Right ventricle myocardium superior (tissue), 1 donor: ENCODE results near the gene IL1RL2. TPM values are rescaled to one million over a fixed set of nuclear protein-coding genes. Genes with fewer than 3 reads are reported as not detected.

Experiments
- ATAC-seq: fragments of 200-7000 bp; cut with Tn5 transposase; one replicate; pipeline ENCODE4 v1.9.1; 2020; ENCODE audit warnings: mild to moderate bottlenecking; ENCODE audit not compliant: poor library complexity
- DNase-seq: peaks from one replicate; pipeline ENCODE4 v3.0.0-alpha.2; 2020
- intact Hi-C: fragments of 100-400 bp; cut with DNase I; formaldehyde crosslinking; loops from one replicate; pipeline ENCODE4 v1.11.2; 2022
- total RNA-seq: library from RNA; stranded (reverse); fragmentation: NEBNext Ultra II Directional; extraction: Animal tissue kit (Norgen Biotek cat#: 25700); gene quantifications from one replicate; pipeline ENCODE4 v1.2.1, GENCODE V29; 2021
- donor health status: DM: no; HTN: yes; CAD: no; lungs with severe emphysema.

The IL1RL2 gene
- total RNA-seq, 1 donor from 2014 or later, result not detected

DNA sequence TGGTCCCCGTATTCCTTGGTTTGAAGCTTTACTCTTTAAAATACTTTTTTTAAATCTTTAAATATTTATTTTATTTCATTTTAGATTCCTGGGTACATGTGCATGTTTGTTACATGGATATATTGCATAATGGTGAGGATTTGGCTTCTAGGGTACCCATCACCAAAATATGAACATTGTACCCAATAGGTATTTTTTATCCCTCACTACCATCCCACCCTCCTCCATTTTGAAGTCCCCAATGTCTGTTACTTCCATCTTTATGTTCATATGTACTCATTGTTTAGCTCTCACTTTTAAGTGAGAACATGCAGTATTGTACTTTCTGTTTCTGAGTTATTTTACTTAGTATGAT is 65.0 kb downstream of the IL1RL2 start:
- ATAC-seq (no peak), DNase-seq (no peak)
- intact Hi-C loops, result loop anchor here (5.0 kb wide), 1 partner anchor 105 kb away; the partner anchor contains the start of gene IL18R1

DNA sequence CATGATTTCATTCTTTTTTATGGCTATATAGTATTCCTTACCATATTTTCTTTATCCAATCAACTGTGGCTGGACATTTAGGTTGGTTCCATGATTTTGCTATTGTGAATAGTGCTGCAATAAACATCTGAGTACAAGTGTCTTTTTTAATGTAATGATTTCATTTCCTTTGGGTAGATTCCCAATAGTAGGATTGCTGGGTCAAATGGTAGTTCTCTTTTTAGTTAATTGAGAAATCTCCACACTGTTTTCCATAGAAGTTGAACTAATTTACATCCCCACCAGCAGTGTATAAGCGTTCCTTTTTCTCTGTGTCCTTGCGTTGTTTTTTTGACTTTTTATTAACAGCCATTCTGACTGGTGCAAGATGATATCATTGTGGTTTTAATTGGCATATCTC is 65.4 kb downstream of the IL1RL2 start:
- intact Hi-C loops, result loop anchor here (5.0 kb wide), 1 partner anchor 105 kb away; the partner anchor contains the start of gene IL18R1
- no peak for DNase-seq
- no peak for ATAC-seq

DNA sequence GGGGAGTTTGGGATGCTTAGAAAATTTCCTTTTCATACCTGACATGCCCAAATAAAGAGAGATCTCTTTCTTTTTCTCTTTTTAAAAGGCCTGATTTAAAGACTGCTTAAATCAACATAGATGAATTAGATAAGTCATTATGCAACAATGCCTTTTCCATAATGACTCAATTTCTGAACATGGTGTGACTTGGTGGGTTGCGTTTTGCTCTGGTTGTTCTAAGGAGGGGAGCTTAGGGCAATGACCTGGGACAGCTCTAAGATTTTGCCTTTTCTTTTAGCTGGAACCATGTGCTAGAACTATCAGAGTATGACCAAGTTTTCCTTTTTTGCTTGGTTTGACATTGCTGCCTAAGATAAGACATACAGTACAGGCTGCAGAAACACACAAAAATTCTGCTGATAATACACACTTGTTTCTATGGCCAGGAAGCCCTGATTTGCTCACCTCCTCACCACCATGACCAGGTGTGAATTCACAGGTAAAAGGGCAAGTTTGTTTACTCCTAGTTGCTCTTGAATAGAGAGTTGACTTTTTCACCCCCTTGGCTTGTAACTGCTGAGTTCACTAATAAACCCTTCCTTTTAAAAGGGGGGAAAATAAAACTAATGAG is 66.4 kb downstream of the IL1RL2 start:
- intact Hi-C loops, result loop anchor here (5.0 kb wide), 1 partner anchor 104 kb away; the partner anchor contains the start of gene IL18R1
- DNase-seq (no peak), ATAC-seq (no peak)

GRCh38 chr2:102253753-102254150 is 66.9 kb downstream of the IL1RL2 start:
- intact Hi-C loops, result loop anchor here (5.0 kb wide), 1 partner anchor 104 kb away; the partner anchor contains the start of gene IL18R1
- no peak for ATAC-seq
- DNase-seq, result no peak

DNA sequence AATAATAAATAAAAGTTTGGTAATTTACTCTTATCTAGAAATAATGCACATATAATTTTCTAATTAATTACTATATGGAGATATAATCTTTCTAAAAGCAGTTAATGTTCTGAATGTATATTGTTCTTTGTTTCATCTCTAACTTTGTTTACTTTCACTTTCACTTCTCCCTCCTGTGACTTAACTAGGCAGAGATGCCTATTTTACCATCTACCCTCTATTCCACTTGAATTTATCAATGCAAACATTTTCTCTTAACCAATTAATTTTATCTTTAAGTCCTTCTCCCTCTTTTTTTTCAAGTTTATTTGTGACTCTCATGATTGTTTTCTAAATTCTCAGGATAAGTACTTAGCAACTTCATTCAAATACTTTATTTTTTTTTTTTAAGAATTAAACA is 69.5 kb downstream of the IL1RL2 start:
- DNase-seq (no peak), ATAC-seq (no peak)
- intact Hi-C loops, result no loop called here

DNA sequence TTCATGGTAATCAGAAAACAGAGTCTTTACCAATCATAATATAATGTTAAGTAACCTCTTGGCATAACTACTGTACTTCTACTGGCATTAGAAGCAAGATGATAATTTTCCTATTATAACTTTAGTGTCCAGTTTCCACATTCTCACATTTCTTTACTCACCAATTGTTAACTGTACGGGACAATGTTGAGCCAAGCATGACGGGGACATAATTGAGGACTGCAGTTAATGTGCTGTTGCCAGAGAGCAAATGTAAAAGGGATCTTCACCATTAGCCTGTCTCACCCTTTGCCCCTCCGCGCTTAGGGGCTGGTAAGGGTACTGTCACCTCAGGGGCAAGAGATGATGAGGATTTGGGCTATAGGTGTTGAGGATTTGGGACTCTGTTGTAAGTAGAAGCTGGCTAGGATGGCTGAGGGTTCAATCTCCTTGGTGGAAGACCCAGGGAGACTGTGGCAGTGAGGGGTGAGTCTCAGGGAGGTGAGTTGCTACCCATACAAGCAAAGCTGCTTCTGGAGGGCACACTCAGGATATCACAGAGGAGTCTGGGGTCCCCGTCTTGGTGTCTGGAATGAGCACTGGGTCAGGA is 70.1 kb downstream of the IL1RL2 start:
- intact Hi-C loops, result no loop called here
- no peak for ATAC-seq
- no peak for DNase-seq

DNA sequence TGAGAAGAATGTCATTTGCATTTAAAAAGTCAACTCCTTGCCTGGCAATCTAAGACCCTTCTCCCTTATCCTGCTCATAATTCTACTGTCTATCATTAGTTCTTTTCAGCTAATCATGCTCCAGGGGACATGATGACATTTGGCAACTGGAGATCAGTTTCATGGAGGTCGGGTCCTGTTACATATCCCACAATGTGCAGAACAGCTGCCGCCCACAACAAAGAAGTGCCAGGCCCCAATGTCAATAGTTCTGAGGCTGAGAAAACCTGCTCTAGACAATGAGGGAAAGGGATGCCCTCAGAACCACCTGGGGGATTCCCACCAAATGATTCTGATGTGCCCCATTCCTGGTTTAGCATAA is 71.2 kb downstream of the IL1RL2 start:
- intact Hi-C loops, result no loop called here
- ATAC-seq (no peak), DNase-seq (no peak)

DNA sequence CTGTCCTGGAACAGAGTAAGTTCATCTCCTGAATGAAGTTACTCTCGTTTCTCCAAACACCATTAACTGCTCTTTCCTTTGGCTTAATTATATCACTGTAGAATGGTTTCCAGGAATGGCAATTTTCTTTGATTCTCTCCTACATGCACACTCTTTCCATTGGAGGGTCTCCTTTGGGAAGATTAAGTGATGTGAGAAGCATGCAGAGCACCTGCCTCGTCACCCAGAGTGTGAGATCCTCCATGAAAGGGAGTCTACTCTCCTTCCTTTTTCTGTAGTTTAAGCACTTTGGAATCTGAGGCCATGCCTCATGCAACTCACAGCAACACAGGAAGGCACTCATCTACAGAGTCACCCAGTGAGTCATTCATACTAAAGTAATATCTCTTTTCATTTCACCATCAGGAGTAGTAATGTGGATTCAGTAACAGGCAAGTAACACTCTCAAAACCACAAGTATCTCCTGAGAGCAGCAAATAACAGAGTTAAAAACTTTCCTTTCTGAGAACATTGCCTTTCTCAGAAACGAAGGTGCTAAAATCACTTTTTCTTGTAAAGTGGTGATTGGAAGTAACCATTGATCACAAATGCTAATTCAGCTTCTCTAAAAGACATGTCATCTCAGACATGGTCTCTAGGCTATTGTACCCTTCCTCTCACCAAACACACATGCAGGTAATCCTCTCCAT is 71.7 kb downstream of the IL1RL2 start:
- intact Hi-C loops, result no loop called here
- no peak for ATAC-seq
- DNase-seq, result no peak

- DNase-seq (no peak), ATAC-seq (no peak)
- intact Hi-C loops, result no loop called here
Observed at GRCh38 chr2:102261467-102262135, 74.8 kb downstream of the IL1RL2 start.

- intact Hi-C loops, result no loop called here
- ATAC-seq (no peak), DNase-seq (no peak)
Observed at GRCh38 chr2:102262216-102263129, 75.7 kb downstream of the IL1RL2 start.

DNA sequence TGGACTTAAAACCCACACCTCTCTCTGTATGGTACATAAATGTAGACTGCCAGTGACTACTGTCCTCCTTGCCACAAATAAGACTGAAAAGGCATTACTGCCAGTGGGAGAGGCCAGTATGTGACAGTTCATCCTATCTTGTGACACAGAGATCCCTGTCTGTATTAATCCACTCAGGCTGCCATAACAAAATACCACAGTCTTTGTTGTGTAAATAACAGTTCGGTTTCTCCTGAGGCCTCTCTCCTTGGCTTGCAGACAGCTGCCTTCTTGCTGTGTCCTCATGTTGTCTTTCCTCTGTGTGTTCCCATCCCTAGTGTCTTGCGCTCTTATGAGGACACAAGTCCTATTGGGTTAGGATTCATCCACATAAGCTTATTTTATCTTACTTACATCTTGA is 78.1 kb downstream of the IL1RL2 start:
- ATAC-seq (no peak), DNase-seq (no peak)
- intact Hi-C loops, result no loop called here

GRCh38 chr2:102266204-102266603 is 79.4 kb downstream of the IL1RL2 start:
- ATAC-seq, result peak; percentile 86
- peak; percentile 58 for DNase-seq
- intact Hi-C loops, result no loop called here

- DNase-seq (no peak), ATAC-seq (no peak)
- intact Hi-C loops, result no loop called here
Observed at GRCh38 chr2:102267774-102268173, 81.0 kb downstream of the IL1RL2 start.

- ATAC-seq, result no peak
- intact Hi-C loops, result no loop called here
- DNase-seq, result no peak
Observed at GRCh38 chr2:102268510-102269199, 81.8 kb downstream of the IL1RL2 start.

DNA sequence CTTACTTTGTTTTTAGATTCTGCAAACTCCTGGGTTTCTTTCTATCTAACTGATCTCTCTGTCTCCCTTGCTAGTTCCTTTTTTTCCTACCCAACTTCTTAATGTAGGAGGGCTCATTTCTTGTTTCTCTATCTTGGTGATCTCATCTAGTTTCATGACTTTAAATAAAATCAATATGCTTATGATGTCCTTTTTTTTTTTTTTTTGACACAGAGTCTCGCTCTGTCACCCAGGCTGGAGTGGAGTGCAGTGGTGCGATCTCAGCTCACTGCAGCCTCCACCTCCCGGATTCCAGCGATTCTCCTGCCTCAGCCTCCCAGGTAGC is 82.3 kb downstream of the IL1RL2 start:
- DNase-seq, result no peak
- no peak for ATAC-seq
- intact Hi-C loops, result no loop called here

DNA sequence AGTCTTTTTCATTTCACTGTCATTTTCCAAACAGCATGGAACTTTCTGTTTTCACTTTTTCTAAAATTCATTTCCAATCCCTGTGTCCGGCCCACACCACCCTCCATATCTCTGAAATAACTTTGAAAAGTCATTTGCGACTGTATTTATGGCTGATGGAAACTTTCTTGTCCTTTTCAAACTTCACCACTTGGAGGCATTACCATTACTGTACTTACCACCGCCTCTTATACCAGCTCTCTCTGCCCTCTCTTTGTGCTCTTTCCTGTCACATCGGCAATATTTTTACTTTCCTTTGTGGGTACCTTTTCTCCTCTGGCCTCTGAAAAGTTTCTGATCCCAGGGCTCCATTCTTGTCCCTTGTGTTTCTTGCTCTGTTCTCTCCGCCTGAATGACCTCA is 85.0 kb downstream of the IL1RL2 start:
- ATAC-seq, result no peak

DNA sequence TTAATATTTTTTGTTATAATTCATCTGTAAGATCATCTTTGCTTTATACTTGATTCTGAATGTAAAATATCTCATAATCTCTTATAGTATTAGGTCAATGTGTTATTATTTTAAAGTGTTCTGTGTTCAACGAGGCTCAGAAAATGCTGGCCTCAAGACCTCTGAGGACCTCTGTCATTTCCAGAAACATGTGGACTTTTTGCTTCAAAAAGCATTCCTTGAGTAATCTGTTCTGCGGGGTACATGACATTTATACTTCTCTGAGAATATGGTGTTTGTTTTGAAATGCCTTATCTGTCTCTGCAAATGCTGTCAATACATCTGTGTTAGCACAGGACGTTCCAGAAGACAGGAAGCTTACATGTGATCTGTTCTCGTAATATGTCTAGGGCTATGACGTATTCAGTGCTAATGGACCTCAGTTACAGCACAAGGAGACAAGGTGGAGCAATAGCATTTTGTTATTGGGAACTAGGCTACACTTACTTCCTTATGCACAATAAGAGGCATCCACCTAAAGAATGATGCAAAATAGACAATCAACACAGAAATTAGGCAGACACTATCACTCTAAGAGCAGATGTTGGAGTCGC is 86.9 kb downstream of the IL1RL2 start:
- DNase-seq, result no peak
- intact Hi-C loops, result no loop called here
- ATAC-seq, result peak; percentile 89

More for the DNA sequence above, 85.0 kb downstream of the IL1RL2 start:
- intact Hi-C loops, result no loop called here
- no peak for DNase-seq
